HG02759 (cell line): ENCODE results near the gene C1orf167.

ENCODE experiments used
- ATAC-seq: cut with Tn5 transposase; IDR thresholded peaks from one replicate; pipeline ENCODE4 v1.9.1; 2021; ENCODE audit warnings: mild to moderate bottlenecking, moderate library complexity; ENCODE audit not compliant: unreplicated experiment

C1orf167 gene

DNA sequence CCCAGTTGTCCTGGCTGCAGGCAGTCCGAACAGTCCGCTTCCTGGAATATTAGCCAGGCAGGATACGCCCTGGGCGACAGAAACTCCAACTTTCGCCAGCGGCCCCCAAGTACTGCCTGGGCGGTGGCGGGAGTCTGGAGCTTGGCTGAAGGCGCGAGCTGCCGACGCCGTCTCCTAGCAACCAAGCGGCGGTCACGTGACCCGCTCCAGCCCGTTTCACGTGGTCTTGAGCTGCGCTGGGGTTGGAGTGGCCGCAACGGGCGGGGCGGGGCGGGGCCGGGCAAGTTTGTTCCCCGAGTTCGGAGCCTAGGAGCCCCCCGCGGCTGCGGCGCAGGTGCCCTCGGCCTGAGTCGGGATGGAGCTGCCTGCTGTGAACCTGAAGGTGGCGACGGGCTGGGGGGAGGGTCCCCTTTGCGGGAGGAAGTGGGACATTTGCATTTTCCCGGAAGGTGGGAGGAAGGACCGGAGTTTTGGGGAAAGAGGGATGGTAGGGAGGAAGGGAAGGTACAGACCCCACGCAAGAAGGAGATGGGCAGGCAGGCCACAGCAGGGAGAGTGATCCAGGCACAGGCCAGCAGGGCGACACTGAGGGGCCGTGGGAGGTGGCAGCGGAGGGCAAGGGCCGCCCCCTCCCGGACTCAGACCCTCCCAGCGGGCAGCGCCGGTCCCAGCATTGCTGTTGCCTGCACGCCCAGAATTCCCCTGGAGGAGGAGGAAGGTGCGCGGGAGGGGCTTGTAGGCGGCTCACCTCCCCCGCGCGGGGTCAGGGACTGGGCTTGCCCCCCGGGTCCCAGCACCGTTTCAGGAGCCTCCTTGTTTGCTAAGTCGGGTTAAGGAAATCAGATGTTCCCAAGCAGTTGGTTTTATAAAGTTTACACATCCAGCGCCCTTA lies 25.9 kb upstream of the C1orf167 start, which contains the start of gene AGTRAP:
AGTRAP (plus strand) TSS at position 283 of the 892 bp plus-strand sequence; CDS start at position 356, 73 bp downstream.
- peak; percentile 77 for ATAC-seq

DNA sequence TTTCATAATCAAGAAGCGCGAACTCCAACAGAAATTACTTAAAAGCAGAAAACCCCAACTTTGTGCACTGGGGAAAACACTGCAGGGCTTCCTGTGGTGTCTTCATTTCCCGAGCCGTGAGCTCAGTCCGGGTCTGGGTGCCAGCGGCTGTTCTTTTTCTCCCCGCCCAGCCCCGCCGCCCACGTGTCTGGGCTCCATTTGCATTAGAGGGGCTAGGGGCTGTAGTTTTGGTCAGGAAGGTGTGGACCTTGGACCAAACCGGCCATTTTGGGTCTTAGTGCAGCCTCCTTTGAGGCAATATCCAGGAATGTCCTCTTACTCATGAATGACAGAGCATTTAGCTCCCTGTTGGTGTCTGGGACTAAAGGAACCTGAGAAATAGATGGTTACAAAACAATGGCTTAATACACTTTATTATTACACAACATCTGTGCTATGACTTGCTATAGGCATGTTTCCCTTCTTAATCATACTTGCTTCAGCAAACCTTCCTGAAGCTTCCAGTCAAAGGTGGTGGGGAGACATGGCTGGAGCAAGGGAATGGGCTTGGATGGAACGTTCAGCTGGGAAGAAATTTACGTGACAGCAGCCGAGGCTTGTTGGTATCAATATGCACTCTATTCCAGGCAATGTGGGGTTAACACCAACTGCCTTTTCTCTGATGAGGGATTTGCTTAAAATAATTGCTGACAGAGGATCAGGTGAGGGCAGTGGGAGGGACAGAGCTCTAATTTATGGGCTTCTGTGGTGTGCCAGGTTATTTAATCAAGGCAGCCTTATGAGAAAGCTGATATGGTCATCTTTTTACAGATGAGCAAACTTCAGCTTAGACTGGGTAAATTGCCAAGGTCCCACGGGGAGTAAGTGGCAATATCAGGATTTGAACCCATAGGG lies 25.0 kb upstream of the C1orf167 start:
- ATAC-seq = peak; percentile 46

DNA sequence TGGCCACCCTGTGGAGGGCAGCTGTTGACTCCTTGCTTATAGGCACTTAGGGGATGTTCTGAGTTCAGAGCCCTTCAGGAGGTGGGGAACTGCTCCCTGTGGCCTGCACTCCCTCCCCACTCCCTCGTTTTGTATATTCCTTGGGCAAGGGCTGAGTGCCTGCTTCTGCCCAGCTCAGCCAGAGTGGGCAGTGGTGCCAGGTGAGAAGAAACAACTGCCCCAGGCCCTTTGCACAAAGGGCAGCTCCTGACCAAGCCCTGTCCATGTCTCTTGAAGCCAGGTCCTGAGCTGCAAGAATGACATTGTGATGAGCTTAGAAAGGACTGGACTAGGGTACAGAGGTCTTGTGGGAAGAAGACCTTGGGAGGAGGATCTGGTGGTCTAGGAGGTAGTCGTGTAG lies 23.9 kb upstream of the C1orf167 start:
- ATAC-seq = no peak

DNA sequence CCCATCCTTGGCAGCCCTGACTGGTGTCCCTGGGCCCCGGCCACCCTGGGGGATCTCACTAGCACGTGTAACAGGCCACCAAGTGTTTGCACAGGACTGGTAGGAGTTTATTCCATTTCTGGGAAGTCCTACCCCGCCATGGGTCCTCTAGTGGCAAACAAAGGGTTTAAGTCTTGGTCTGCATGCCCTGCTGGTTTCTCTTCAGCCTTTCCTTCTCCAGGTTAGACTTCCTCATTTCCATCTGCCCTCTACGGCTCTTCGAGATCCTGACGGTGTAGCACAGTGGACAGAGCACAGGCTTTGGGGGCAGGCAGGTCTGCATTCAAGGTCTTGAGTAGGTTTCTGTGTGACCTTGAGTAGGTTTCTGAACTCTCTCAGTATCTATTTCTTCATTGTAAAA lies 23.2 kb upstream of the C1orf167 start:
- ATAC-seq = no peak

DNA sequence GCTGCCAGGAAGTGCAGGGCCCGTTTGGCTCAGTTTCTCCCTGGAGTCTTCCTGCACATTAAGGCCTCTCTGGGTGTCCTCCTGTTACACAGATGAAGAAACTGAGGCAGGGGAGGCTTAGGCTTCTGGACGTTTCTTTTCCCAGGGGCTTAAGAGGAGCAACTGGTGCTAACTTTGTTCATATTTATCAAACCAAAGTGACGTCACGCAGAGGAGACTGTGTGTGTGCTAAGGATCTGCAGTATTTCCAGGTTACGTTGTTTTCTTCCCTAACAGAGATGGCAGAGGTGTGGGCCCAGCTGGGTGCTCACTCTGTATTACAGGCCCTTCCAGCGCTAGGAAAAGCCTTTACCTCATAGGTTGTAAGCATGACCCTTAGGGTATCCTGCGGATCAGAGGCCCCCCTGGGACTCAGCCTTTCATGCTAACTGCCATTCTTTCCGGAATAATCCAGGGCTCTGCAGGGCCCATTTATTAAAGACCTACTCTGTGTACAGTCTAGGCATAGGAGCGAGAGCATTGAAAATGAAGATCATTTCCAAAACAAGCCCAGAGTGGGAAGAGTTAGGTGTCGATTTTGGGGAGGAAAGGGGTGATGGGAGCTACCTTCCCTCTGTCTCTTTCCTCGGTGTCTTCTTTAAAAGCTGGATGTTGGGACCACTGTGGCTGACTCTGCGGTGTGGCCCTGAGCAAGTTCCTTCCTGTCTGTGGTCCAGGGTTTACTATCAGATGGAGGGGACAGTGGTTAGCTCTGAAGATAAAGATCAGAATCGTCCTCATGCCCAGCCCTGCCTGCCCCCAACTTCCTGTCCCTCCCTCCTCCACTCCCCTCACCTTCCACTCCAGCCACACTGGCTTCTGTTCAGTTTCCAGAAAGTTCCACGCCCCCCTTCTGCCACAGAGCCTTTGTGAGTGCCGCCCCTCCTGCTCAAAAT lies 21.5 kb upstream of the C1orf167 start:
- no peak for ATAC-seq

DNA sequence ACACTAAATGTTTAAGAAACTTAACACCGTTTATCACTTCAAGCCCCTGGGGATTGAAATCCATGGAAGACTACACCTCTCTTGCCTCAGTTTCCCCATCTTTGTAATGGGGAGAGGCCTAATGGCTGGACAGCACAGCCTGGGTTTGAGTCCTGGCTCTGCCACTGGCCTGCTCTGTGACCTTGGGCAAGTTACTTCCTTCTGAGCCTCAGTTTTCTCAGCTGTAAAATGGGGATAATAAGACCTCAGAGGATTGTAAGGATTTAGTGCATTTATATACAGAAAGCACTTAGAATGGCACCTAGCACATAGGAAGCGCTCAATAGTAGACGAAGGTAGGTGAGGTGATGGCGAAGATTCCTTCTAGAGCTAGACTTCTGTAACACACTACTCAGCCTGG lies 20.5 kb upstream of the C1orf167 start:
- ATAC-seq = no peak

DNA sequence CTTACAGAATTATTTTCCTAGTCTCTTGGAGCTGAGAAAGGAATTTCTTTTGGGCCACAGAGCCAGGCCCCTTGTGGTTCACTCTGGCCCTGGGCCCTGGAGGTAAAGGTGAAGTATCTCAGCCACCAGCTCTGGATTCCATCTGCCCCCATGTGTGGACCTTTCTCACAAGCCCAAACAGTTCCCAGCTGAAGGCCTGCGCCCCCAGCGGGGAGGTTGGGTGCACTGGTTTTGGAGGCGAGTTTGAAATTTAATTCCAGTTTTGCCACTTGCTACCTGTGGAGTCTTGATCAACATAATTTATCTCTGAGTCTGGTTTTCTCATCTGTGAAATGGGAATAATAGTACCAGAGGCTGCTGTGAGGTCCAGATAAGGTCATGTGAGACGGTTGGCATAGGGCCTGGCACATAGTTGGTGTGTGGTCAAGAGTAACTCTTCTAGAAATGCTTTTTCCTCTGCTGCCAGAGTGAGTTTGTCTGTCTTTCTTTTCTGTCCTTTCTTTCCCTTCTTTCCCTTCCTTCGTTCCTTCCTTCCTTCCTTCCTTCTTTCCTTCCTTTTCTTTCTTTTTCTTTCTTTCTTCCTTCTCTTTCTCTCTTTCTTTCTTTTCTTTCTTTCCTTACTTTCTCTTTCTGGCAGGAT lies 20.0 kb upstream of the C1orf167 start:
- no peak for ATAC-seq

DNA sequence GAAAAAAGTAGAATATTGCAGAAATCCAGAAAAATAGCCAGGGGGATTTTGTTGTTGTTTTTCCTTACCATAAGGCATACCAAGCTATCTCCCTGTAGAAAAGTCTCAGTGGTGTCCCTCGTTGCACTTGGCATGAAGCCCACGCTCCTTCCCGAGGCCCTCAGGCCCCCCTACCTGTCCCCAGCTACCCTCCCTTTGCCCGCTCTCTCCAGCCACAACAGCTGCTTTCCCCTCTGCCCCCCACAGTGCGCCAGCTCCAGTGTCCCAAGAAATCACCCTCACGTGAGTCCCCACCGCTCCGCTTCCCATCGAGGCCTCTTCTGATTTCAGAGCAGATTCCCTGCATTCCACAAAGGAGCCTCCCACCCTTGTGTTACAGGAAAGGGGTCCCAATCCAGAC lies 17.7 kb upstream of the C1orf167 start:
- ATAC-seq = no peak

DNA sequence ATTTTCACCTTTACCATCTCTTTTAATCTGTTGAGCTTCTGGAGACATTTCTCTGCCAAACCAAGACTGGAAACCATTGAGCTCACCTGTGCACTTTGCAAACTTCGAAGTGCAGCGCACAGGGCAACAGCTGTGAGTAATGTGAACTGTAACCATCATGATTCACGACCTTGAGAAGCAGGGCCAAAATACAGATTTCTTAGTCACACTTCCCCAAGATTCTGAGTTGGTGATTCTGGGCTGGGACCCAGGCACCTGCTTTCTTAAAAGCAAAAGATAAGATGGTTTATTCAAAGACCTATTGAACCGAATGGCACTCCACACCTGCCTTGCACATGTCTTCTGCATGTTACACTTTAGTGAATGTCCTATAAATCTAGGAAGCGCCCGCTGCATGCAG lies 15.9 kb upstream of the C1orf167 start:
- ATAC-seq = no peak

DNA sequence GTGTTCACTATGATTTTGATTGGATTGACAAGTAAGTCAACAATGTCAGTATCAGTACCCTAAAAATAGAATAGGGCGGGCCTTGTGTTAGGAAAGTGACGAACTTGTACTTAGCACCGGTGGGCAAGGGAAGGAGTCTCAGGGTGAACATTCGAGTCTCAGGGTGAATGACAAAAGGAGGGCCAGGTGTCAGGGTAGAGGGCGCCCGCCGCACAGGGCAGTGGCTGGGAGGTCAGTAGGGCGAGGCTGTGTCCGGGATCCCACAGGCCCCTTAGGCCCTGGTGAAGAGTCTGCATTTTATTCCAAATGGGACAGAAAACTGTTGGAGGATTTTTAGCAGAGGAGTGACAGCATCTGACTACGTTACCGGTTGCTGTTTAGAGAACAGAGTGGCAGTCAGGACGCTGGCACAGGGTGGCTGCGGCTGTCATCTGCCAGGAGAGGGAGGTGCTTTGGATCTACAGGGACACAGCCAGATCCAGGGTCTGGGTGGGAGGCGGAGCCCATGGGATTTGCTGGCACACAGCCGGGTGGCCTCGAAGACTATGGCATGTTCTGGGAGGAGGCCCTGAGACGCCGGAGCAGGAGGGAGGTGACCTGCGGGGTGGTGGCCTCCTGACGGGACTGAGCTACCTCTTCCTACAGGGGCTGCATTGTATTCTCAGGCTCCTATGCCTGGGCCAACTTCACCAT lies 15.1 kb upstream of the C1orf167 start:
- no peak for ATAC-seq

DNA sequence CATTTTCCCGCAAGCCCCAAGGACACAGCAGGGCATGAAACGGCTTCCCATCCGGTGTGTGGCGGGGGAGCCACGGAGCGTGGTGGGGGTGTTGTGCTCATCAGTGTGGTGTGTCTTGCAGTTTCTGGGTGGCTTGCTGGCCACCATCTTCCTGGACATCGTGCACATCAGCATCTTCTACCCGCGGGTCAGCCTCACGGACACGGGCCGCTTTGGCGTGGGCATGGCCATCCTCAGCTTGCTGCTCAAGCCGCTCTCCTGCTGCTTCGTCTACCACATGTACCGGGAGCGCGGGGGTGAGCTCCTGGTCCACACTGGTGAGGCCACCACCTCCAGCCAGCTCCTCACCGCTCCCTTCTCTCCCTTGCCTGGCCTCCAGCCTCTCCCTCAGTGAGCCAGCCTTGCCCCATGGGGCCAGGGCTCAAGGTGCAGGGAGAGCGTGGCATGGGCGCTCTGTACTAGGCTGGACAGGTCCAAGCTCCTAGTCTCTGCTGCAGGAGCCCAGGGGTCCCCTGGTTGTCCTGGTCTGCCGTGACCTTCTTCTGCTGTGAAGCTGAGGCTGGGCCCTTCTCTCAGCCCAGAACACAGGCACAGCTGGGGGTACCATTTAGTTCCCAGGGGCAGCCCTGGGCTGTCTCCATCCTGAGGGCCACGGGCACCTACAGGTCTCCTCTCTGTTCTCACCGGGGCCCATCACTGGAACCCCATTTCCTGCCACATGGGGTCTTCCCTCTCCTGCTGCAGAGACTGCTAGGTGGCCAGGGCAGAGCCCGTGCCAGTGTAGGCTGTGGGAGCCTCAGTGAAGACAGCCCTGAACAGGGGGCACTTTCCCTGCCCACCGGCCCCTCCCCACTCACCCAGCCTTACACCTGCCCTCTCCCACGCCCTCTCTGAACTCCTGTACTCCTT lies 13.4 kb upstream of the C1orf167 start:
- no peak for ATAC-seq

DNA sequence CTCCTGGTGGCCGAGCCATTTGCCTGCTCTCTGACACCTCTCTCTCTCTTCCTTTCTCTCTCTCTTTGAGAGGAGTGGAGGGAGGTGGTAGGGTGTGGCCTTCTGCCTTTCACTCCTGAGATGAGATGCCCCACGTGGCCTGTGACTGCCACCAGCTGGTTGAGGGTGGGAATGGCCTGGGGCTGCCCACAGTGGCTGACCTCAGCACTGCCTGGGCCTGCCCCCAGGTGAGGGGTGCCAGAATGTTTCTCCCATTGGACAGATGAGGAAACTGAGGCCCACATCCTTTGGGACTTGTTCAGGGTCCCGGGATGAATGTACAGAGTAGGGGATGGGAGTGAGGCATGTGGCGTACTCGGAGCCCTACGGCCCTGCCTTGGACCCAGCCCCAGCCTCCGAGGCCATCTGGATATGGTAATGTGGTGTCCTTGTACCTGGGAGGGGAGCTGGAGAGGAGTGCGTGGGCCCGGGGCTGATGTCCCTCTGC lies 12.7 kb upstream of the C1orf167 start:
- ATAC-seq = peak; percentile 64

DNA sequence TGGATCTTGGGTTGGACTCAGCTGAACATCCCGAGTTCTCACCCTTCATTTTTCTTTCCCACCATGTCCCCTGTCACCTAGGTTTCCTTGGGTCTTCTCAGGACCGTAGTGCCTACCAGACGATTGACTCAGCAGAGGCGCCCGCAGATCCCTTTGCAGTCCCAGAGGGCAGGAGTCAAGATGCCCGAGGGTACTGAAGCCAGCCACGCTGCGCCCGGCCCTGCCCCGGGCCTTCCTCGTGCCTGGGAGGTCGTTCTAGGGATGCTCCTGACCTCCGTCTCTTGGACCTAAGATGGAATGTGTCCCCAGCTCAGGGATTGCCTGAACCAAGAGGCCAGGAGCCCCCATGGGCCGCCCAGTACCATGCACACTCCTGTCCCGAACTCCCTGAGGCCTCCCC lies 12.0 kb upstream of the C1orf167 start:
- ATAC-seq = no peak

DNA sequence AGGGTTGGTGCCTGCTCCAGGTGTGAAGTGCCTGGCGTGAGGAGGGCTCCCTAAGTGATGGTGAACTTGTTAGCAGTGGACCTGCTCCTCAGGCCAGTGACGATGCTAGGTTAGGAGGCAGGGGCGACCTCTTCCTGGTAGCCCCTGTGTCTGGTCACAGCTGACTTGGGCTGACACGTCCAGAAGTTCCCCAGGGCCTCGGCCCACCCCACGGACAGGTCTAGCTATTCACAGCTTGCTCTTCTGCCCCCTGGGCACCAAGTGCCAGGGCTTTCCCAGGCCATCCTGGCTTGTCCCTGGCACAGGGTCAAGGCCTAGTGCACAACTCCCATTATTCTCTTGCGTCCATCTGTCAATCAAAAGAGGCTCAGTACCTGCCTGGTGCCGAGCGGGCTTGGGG lies 10.9 kb upstream of the C1orf167 start:
- ATAC-seq = no peak

DNA sequence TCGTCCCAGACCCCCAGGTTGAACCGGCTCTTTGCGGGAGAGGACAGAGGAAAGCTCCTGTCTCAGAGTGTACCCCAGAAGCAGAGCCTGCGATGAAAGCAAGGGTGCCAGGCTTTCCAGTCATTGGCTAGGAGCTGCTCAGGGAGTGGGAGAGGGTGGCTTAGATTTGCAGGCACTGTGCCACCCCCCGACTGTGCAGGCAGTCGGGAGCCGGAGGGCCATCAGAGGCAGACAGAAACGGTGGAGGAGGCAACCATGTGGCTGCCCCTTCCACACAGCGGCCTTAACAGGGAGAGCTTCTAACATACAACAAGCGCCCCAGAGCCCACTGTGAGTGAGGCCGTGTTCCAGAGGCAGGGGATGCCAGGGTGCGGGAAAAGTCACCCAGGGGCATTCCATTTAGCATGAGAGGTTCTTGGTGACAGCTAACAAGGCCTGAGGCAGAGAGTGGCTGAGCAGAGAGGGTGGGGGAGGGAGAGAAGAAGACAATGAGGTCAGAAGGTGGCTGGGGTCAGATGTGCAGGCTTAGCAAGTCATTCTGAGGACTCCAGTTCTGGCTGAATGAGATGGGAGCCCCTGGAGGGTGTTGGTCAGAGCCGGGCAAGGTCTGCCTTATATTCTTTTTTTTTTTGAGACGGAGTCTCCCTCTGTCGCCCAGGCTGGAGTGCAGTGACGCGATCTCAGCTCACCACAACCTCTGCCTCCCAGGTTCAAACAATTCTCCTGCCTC lies 9.5 kb upstream of the C1orf167 start:
- ATAC-seq = no peak

DNA sequence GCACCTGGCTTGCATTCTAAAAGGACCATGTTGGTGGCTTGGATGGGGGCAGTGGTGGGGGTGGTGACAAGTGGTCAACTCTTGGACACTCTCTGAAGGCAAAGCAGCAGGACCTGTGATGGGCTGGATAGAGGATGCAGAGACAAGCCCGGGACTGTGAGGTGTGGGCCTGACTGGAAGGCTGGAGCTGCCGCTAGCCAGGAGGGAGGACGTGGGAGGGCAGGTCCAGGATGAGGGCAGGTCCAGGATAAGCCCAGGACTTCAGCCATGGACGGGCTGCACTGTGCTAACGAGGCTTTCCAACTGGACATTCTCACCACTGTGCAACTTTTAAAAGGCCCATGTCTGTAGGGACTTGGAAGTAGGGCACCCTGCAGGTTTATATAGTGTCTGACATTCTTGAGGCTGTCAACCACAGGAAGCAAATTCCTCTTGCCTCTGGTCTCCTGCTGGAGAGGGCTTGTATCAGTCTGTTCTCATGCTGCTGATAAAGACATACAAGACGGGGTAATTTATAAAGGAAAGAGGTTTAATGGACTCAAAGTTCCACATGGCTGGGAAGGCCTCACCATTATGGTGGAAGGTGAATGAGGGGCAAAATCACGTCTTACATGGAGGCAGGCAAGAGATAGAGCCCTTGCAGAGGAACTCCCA lies 8.3 kb upstream of the C1orf167 start:
- ATAC-seq = no peak

DNA sequence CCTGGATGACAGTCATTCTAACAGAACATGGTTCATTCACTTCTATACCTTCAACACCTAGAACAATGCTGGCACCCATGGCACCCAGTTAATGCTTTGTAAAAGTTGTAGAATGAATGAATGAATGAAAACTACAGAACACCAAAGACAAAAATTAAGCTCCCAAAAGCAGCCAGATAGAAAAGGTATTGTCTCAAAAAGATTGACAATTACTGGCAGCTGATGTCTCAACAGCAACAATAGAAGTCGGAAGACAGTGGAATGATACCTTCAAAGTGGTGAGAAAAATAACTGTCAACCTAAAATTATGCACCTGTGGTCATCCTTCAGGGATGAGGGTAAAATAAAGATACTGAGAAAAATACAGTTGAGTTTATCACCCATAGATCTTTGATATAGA lies 4.9 kb upstream of the C1orf167 start:
- ATAC-seq = no peak
